Suprapubic skin (tissue), 4 donors: ENCODE data around the gene HOXA7. TPM values are rescaled to one million over a fixed set of nuclear protein-coding genes. Genes with fewer than 3 reads are reported as not detected.

Experiments
- DNase-seq, 2 donors: peaks; one replicate each; pipeline ENCODE4 v3.0.0-alpha.2; 2019; ENCODE audit warnings: low spot score in 2 of 2
- H3K27ac ChIP-seq: fragments of 200-600 bp; sonication (generic); one replicate; pipeline ENCODE4 v1.5.1; 2019
- H3K27me3 ChIP-seq: fragments of 200-600 bp; sonication (generic); one replicate; pipeline ENCODE4 v1.5.1; 2019
- H3K36me3 ChIP-seq: fragments of 200-600 bp; sonication (generic); one replicate; pipeline ENCODE4 v1.5.1; 2019
- H3K4me1 ChIP-seq: fragments of 200-600 bp; sonication (generic); one replicate; pipeline ENCODE4 v1.5.1; 2019
- H3K4me3 ChIP-seq: fragments of 200-600 bp; sonication (generic); one replicate; pipeline ENCODE4 v1.5.1; 2019; ENCODE audit warnings: mild to moderate bottlenecking
- H3K9me3 ChIP-seq: fragments of 200-600 bp; sonication (generic); one replicate; pipeline ENCODE4 v1.5.1; 2019
- EP300 ChIP-seq: sonication (generic); formaldehyde crosslinking; IDR thresholded peaks from one replicate; pipeline ENCODE4 v1.6.1; 2017; ENCODE audit warnings: antibody characterized with exemption
- POLR2A ChIP-seq, 2 donors: fragments of 450-650 bp; IDR thresholded peaks; one replicate each; pipeline ENCODE4 v1.6.1; 2017; ENCODE audit warnings: antibody characterized with exemption in 2 of 2, mild to moderate bottlenecking in 2 of 2, moderate library complexity in 2 of 2
- POLR2AphosphoS5 ChIP-seq, 3 donors: sonication (generic); formaldehyde crosslinking; IDR thresholded peaks; one replicate each; pipeline ENCODE4 v1.6.1; 2017; ENCODE audit warnings: antibody characterized with exemption in 3 of 3
- WGBS: methylation state at CpG from one replicate; pipeline ENCODE4 v1.1.5; 2018; 5-methylcytosine and 5-hydroxymethylcytosine counted together
- total RNA-seq, 4 donors: library from RNA; depleted of rRNA; stranded (reverse); fragments of >200 nt; gene quantifications; one replicate each; pipeline ENCODE4 v1.1.0, GENCODE V29; 2016
- TF ChIP-seq, protein P1 (sequence below), 2 donors: fragments of 200-600 bp in 1 of 2; fragments of 450-650 bp in 1 of 2; sonication (generic) in 1 of 2; IDR thresholded peaks; one replicate each; pipeline ENCODE4 v1.5.1; 2016 to 2019; ENCODE audit warnings: antibody characterized with exemption in 2 of 2, mild to moderate bottlenecking in 1 of 2, moderate library complexity in 1 of 2

HOXA7 gene
- total RNA-seq, 4 donors from 2014 or later, result 14.8 to 23.6 (median 17.5) TPM

DNA sequence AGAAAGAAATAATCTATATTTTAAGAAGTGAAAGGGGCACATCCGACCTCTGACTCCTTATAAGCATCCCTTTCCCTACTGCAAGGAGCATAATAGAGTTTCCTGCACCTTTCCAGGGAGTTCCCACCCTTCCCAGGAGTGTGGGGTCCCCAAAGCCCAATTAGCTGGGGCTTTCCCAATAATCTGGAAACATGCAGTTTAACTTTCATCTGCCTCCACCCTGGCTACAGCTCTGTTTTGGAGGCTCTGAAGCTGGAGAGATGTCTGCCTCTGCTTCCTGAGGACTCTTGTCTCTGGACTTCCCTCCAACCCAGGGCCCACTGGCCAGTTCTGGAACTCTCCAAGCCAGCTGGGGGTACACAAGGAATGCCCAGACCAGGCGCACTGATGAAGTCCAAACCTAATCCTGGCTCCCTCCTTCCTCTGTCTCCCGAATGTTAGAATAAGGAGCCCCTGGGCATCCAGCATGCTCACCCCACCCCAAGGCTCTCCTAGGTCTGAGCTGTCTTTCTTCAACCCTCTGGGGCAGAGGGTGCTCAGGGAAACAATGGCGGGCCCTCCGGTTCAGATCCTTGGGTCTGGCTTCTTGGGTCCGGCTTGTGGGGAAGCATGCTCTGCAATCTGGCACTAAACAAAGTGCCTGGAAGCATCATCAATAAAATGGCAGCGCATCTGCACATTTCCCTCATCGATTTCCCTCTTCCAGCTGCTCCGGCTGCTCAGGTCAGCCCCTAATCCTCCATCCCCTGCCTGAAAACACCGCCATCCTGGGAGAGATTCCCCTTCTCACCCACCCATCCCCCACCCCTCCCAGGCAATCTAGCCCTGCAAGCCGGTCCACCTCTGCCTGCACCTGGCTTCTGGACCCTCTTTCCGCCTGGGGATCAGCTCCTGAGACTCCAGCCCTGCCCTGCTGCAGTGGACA is 39.3 kb downstream of the HOXA7 start:
- 81% methylated on average over 12 of the region's 12 CpGs for WGBS

DNA sequence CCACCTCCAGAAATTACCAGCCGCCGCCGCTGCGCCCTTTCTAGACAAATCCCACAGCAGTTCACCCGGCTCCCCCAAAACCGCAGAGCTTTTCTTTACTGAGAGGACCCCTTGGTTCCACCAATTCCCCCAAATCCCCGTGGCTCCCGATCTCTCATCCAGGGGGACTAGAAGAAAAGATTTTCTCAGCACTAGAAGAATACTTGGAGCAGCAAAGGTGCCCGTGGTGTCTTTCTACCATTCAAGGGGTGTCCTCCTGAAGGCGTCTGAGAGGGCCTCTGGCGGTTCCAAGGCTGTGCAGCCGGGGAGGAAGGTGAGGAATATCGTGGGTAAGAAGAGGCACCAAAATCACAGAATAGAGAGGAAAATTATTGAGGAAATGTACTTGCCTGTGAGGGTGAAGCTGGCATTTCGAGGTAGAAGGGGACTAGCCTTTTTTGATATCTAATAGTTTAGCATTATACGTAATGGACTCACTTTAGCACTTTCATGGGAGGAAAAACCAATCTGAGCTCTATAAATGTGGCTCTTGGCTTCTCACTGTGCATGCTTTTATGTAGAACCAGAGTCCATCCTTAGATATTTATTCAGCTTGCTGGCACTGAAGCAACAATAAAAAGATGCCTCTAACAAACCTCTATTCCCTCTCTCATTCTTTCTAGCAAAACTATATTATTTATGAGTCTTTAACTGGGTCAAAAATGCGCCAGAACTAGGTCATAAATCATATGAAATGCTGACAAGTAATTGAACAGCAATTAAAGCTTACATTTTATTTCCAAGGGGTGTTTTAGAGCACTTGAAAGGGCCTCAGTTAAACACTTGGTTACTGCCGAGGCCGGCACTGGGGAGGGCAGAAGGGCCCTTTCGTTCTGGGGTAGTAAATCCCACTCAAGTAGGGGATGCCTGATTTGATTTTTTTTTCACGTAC is 40.2 kb downstream of the HOXA7 start:
- H3K4me1 ChIP-seq, result peaks cover 31% of the 10 kb centered on the region
- DNase-seq, result no peak
- WGBS, result 79% methylated on average over 20 of the region's 20 CpGs

More for the DNA sequence above, 39.3 kb downstream of the HOXA7 start:
- no peaks in the 10 kb centered on the region for H3K36me3 ChIP-seq
- no peaks in the 10 kb centered on the region for H3K9me3 ChIP-seq
- no peaks in the 10 kb centered on the region for H3K27me3 ChIP-seq
- H3K4me3 ChIP-seq, result peak overlapping the region; percentile 3
- peaks cover 30% of the 10 kb centered on the region for H3K4me1 ChIP-seq
- TF ChIP-seq, protein P1, sequence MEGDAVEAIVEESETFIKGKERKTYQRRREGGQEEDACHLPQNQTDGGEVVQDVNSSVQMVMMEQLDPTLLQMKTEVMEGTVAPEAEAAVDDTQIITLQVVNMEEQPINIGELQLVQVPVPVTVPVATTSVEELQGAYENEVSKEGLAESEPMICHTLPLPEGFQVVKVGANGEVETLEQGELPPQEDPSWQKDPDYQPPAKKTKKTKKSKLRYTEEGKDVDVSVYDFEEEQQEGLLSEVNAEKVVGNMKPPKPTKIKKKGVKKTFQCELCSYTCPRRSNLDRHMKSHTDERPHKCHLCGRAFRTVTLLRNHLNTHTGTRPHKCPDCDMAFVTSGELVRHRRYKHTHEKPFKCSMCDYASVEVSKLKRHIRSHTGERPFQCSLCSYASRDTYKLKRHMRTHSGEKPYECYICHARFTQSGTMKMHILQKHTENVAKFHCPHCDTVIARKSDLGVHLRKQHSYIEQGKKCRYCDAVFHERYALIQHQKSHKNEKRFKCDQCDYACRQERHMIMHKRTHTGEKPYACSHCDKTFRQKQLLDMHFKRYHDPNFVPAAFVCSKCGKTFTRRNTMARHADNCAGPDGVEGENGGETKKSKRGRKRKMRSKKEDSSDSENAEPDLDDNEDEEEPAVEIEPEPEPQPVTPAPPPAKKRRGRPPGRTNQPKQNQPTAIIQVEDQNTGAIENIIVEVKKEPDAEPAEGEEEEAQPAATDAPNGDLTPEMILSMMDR (IDR thresholded peaks at IDR 0.05), result no peak
- no peak for TF ChIP-seq EP300
- TF ChIP-seq POLR2A (IDR thresholded peaks at IDR 0.05), result no peak
- no peak for TF ChIP-seq POLR2AphosphoS5 (IDR thresholded peaks at IDR 0.05)
- DNase-seq, result no peak
- no peak overlapping the region for H3K27ac ChIP-seq

DNA sequence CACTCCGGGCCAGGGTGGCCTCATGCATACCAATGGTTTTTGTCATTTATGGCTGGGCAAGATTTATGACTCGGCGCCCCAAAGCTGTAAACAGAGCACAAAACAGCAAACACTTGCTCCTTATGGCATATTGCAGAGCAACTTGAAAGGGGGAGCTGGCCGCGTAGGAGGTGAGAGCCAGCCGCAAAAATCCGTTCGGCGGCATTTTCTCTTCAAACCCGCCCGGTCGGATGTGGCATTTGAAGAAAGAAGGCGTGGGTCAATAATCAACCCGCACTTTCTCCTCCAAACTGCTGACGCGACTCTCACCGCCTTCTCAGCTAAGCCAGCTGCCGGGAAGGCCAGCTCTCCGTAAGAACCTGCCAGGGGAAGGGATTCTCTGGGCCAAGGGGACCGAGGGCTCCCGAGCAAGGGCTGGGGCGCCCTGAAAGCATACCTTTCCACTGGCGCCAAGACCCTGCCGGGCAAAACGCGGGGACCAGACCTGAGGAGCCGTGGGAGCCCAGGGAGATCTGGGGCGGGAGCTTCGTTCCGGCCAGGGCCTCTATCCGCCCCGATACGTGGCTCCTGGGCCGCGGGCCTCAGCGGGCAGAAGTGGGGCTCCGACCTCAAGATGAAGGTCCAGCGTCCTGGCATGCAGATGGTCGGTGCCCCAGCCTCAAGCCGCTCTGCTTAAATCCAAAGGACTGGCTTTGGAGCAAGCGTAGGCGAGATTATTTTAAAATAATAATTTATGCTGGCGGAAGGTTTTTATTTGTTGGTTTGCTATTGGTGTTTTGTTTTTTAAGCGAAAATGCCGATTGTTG is 41.1 kb downstream of the HOXA7 start:
- peaks cover under 1% of the 10 kb centered on the region for H3K36me3 ChIP-seq
- H3K9me3 ChIP-seq, result no peaks in the 10 kb centered on the region
- WGBS, result 77% methylated on average over 44 of the region's 45 CpGs
- H3K27me3 ChIP-seq, result no peaks in the 10 kb centered on the region
- peak overlapping the region; percentile 36 for H3K4me3 ChIP-seq
- H3K4me1 ChIP-seq, result peaks cover 38% of the 10 kb centered on the region
- DNase-seq, result peak in 1 of 2 donors; percentile 55
- peak overlapping the region; percentile 64 for H3K27ac ChIP-seq
- TF ChIP-seq, protein P1 (IDR thresholded peaks at IDR 0.05), result no peak
- TF ChIP-seq POLR2AphosphoS5 (IDR thresholded peaks at IDR 0.05) (no peak), POLR2A (IDR thresholded peaks at IDR 0.05) (no peak), EP300 (no peak)

More for the DNA sequence above, 40.2 kb downstream of the HOXA7 start:
- TF ChIP-seq POLR2A (IDR thresholded peaks at IDR 0.05), result no peak
- TF ChIP-seq, protein P1 (IDR thresholded peaks at IDR 0.05), result no peak
- TF ChIP-seq POLR2AphosphoS5 (IDR thresholded peaks at IDR 0.05), result no peak
- no peak for TF ChIP-seq EP300
- Histone ChIP-seq H3K9me3 (no peaks in the 10 kb centered on the region), H3K4me3 (peak overlapping the region; percentile 36), H3K27me3 (no peaks in the 10 kb centered on the region), H3K27ac (peak overlapping the region; percentile 64), H3K36me3 (no peaks in the 10 kb centered on the region)

DNA sequence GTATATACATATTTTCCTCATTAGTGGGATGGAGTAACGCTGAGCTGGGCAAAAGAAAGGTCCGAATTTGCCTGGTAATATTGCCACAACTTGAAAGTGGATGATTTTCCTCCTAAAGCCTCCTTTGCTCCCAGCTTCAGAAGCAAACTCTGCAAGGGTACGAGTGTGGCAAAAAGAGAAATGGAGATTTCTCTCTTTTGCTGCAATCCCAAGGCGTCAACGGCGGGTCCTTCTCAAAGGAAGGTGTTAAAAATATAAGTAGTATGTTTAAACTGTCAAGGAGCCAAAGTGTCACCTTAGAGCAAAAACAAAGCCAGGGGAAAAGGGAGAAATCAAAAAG is 41.6 kb downstream of the HOXA7 start:
- H3K4me1 ChIP-seq, result peaks cover 43% of the 10 kb centered on the region
- peak overlapping the region; percentile 36 for H3K4me3 ChIP-seq
- DNase-seq, result no peak
- H3K36me3 ChIP-seq, result peaks cover 6% of the 10 kb centered on the region
- H3K27ac ChIP-seq, result no peak overlapping the region
- no peaks in the 10 kb centered on the region for H3K9me3 ChIP-seq
- WGBS, result 78% methylated on average over 6 of the region's 6 CpGs
- TF ChIP-seq POLR2A (IDR thresholded peaks at IDR 0.05) (no peak), POLR2AphosphoS5 (IDR thresholded peaks at IDR 0.05) (no peak), EP300 (no peak)
- TF ChIP-seq, protein P1 (IDR thresholded peaks at IDR 0.05), result no peak
- H3K27me3 ChIP-seq, result no peaks in the 10 kb centered on the region
